GM18868 (cell line): Measurements from ENCODE around the gene ITM2C.
A peak's percentile ranks its signal among the peaks of the same experiment; 100 is the strongest.

Experiments
- ATAC-seq: cut with Tn5 transposase; IDR thresholded peaks from one replicate; pipeline ENCODE4 v1.9.1; 2021; ENCODE audit warnings: mild to moderate bottlenecking, moderate library complexity; ENCODE audit not compliant: unreplicated experiment

ITM2C gene

GRCh38 chr2:230891064-230891463, 26.3 kb downstream of the ITM2C start:
- no peak for ATAC-seq

- ATAC-seq: no peak
These were observed 26.8 kb downstream of the ITM2C start for GRCh38 chr2:230891509-230891908.

- peak; percentile 58 for ATAC-seq
These were observed 28.6 kb downstream of the ITM2C start for GRCh38 chr2:230893338-230893737.

- ATAC-seq: peak; percentile 60
These were observed 29.4 kb downstream of the ITM2C start for GRCh38 chr2:230893841-230894781.

GRCh38 chr2:230895536-230896345, 31.0 kb downstream of the ITM2C start:
- no peak for ATAC-seq

GRCh38 chr2:230896346-230897115, 31.8 kb downstream of the ITM2C start:
- no peak for ATAC-seq

GRCh38 chr2:230898016-230898712, 33.4 kb downstream of the ITM2C start:
- no peak for ATAC-seq

- ATAC-seq: no peak
These were observed 34.0 kb downstream of the ITM2C start for GRCh38 chr2:230898713-230899091.

GRCh38 chr2:230899287-230899686, 34.5 kb downstream of the ITM2C start:
- no peak for ATAC-seq

- no peak for ATAC-seq
These were observed 35.0 kb downstream of the ITM2C start for GRCh38 chr2:230899786-230900185.

- ATAC-seq: no peak
These were observed 35.7 kb downstream of the ITM2C start for GRCh38 chr2:230900336-230900995.

- no peak for ATAC-seq
These were observed 36.3 kb downstream of the ITM2C start for GRCh38 chr2:230901006-230901405.

GRCh38 chr2:230902180-230902899, 37.6 kb downstream of the ITM2C start:
- ATAC-seq: peak; percentile 73

- ATAC-seq: no peak
These were observed 38.7 kb downstream of the ITM2C start for GRCh38 chr2:230903231-230904150.

GRCh38 chr2:230904856-230905447, 40.2 kb downstream of the ITM2C start:
- ATAC-seq: no peak

GRCh38 chr2:230905448-230906421, 41.0 kb downstream of the ITM2C start:
- ATAC-seq: no peak
